NCI-H146 (cell line): Measurements from ENCODE around the gene GLT8D2.

ENCODE experiments used
- DNase-seq: peaks from one replicate; lab custom pipeline; 2025; lab: John Stamatoyannopoulos, UW

The GLT8D2 gene

GRCh38 chr12:104049903-104050356 lies at the start of gene GLT8D2:
Gene GLT8D2, minus strand, starts transcription at chr12:104050187. Its CDS starts 30,539 bp downstream, at chr12:104019648.
- peak; percentile 30 for DNase-seq

DNA sequence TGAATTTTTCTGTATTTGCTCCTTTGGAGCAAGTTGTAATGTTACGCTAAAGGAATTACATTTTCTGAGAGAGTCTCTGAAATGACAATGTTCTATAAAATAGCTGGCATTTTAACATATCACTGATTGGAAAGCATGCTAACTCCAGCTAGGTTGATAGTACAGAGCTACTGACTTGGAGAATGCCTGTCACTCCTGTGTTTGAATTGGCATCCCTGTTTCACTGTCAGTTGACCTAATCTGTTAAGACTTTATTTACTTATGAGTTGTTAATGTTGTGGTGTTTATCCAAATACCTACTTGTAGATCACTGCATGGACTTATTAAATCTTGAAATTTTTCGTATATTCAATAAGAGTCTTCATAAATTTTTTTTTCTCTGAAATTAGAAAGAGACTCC lies 48.0 kb upstream of the GLT8D2 start:
- no peak for DNase-seq

- DNase-seq: no peak
Measured at GRCh38 chr12:104095289-104095688, 45.3 kb upstream of the GLT8D2 start.

DNA sequence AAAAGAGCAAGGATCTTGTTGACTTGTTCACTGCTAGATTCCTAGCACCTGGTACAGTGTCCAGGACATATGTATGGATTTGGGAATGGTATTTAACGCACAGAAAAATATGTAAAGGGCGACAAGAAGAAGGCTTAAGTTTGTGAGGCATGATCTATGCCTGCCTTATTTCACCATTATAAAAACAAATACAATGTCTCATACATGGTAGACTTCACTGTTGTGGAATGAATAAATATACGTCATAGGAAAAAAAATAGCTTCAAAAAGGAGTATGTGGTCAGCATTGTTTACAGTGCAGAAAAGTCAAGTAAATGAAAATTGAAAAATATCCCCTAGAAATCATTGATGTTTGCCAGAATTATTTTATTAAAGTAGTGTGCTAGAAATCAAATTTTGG lies 44.3 kb upstream of the GLT8D2 start:
- no peak for DNase-seq

- no peak for DNase-seq
Measured at GRCh38 chr12:104091136-104091535, 41.1 kb upstream of the GLT8D2 start.

DNA sequence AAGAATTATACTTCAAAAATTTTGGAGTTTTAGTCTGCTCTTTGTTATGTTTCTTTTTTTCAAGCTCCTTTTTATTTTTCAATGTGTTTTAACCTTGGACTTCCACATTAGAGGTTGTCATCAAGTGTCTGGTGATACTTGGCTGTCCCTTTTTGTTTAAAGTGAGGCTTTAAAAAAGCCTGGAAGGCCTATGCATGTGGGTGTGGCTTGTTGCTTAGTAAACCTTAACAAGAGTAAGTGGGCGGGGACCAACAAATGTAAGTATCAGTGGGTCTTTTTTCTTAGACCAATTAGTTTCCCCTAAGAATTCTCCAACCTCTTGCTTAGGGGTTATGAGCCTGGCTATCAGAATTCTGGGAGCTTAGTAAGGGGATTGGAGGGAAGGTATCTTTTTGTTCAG lies 40.7 kb upstream of the GLT8D2 start:
- DNase-seq: no peak

DNA sequence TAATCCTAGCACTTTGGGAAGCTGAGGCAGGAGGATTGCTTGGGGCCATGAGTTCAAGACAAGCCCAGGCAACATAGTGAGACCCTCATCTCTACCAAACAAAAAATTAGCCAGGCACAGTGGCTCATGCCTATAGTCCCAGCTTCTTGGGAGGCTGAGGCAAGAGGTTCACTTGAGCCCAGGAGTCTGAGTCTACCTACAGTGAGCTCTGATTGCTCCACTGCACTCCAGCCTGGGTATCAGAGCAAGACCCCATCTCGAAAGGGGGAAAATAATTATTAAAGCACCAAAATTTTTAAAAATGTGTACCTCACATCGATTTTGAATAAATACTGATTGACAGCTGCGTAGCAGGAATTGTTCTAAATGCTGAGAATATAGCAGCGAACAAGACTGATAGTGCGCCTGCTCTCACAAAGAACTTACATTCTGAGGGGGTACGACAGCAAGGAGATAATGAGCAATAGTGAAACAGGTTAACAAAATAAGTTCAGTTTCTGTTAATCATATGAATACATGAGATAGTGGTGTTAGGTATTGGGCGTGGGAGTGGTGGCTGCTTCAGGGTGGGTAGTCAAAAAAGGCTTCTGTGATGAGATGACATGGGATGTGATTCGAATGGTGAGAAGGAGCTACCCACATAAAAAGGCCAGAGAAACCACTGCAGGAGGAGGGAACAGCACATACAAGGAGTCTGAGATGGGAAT lies 33.9 kb upstream of the GLT8D2 start:
- DNase-seq: no peak

DNA sequence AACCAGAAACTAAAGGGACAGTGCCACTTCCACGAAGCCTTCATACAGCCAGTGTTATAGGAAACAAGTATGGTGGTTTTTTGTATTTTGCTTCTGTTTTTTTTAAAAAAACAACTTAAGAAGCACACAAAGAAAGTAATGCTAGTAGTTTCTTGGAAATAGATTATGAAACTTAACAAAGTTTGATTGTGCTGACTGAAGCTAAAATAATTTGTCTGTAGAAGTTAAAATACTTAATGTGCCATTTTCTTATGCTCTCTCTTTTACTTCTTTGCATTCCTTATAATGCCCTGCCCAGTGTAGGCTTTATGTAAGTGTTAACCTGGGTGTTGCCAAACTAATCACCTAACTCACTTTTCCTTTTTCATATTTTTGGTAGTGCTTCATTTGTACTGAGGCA lies 30.8 kb upstream of the GLT8D2 start:
- no peak for DNase-seq

- DNase-seq: no peak
Measured at GRCh38 chr12:104079024-104079423, 29.0 kb upstream of the GLT8D2 start.

- DNase-seq: no peak
Measured at GRCh38 chr12:104073699-104074098, 23.7 kb upstream of the GLT8D2 start.

- DNase-seq: no peak
Measured at GRCh38 chr12:104072099-104072498, 22.1 kb upstream of the GLT8D2 start.

DNA sequence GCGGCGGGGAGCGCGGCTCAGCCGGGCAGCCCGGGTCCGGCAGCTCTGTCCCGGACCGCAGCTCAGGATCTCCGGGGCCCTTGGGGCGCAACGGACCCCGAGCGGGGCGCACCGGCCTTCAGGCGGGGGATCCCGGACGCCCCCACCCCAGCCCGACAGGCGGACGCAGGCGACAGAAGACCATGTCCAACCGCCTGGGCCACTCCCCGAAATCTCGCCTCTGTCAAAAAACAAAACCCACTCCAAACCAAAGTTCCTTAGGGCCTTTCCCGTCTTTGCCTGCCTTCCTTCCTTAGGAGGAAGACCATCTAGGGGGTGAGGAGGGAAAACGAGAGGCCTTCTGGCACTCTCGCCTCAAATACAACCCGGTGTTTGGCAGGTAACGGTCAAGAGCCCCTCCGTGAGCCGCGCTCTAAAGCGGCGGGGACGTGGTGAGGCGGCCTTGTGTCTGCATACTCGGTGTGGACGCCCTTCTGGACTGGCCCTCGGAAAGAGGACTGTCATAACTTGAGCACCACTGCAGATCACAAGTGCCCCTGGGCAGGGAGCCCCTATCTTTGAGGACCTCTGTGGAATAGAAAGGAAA lies 14.9 kb upstream of the GLT8D2 start:
- peak; percentile 21 for DNase-seq

GRCh38 chr12:104064031-104064841 lies 14.2 kb upstream of the GLT8D2 start, which contains the start of gene HCFC2:
Gene HCFC2, plus strand, starts transcription at chr12:104064531. Its CDS starts 30 bp downstream, at chr12:104064561.
- peak; percentile 93 for DNase-seq

- DNase-seq: peak; percentile 65
Measured at GRCh38 chr12:104063712-104064030, 13.7 kb upstream of the GLT8D2 start.

DNA sequence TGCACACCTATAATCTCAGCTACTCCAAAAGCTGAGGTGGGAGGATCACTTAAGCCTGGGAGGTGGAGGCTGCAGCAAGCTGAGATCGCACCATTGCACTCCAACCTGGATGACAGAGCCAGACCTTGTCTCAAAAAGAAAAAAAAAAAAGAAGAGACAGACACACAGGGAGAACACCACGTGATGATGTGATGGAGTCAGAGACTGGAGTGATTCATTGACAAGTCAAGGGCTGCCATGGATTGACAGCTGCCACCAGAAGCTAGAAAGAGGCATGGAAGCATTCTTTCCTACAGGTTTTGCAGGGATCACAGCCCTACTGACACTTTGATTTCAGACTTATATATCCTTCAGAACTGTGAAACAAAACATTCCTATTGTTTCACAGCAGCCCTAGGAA lies 10.8 kb upstream of the GLT8D2 start:
- DNase-seq: no peak

DNA sequence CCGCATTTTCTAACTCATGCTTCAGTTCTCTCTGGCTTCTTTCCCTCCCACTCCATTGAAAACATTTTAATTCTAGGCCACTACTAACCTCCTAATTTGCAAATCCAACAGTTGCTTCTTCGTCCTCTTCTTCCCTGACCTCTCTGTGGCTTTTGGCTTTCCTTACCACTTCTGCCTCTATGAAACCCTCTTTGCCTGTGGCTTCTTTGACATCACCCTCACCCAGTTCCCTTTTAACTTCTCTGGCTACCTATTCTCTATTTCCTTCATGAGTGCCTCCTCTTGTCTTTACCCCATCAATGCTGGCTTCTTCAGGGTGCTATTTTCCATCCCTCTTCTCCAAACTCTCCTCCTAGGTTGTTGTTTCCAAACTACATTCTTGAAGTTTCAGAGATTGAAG lies 10.0 kb upstream of the GLT8D2 start:
- no peak for DNase-seq

GRCh38 chr12:104058802-104059201 lies 8.8 kb upstream of the GLT8D2 start:
- no peak for DNase-seq

DNA sequence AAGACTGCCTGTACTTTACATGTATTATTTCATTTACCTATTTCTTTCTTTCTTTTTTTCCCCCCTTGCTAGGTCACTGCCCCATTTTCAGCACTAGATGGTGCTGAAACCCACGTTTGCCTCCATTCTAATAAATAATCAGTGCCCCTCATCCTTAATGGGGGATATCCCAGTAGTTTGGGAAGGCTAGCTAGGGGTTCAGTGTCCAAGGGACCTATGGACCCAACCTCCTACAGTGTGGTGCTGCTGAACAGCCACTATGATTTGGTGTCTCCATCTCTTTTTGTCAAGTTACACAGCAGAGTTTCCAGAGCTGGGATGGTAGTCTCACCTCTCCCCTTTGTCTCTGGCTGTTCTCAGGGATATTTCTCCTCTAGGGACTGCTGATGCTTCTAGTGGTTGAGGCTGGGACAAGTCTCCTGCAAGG lies 7.8 kb upstream of the GLT8D2 start:
- DNase-seq: peak; percentile 2

DNA sequence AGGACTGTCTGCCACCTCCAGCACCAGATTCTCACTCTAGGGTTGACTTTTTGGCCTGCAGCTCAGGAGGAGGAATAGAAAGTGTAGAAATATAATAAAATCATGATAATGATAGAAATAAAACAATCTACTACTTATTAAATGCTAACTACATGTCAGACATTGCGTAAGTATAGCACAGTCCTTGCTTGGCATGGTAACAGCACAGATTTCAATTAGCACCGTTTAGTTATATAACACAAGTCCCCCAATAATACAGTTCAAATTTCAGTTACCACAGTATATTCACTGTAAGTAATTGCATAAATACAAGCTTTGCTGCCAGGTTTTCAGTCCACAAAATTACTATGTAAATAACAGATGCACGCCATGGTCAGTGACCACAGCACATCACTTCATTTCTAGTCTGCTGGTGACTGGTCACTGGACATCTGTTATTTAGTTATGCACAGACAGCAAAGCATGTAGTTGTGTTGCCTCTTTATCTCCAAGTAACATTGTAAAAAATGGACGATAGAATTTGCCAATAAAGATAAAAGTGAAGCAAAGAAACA lies 6.5 kb upstream of the GLT8D2 start:
- DNase-seq: peak; percentile 55

GRCh38 chr12:104055686-104056388 lies 5.8 kb upstream of the GLT8D2 start:
- DNase-seq: peak; percentile 82

- peak; percentile 68 for DNase-seq
Measured at GRCh38 chr12:104054681-104055346, 4.8 kb upstream of the GLT8D2 start.
